Panc1 (cell line): ENCODE results near the gene VSIG10L2. TPM values are rescaled to one million over a fixed set of nuclear protein-coding genes. Genes with fewer than 3 reads are reported as not detected.

ENCODE experiments used
- ATAC-seq: fragments of 200-7000 bp; cut with Tn5 transposase; 2 replicates; pipeline ENCODE4 v1.9.1; 2020; ENCODE audit warnings: mild to moderate bottlenecking, moderate library complexity
- BruUV-seq: library from RNA; stranded (reverse); fragments of 400-500 nt; replicated peaks from 2 replicates; lab custom pipeline; 2021; lab: Mats Ljungman, UMichigan
- CTCF ChIA-PET: fragments of 300-600 bp; sonication (Branson Sonifier 250); formaldehyde crosslinking; loops from one replicate; lab custom pipeline; 2022; ENCODE audit warnings: antibody characterized with exemption; lab: Charles Lee
- POLR2A ChIA-PET: fragments of 300-600 bp; sonication (Branson Sonifier 250); formaldehyde crosslinking; loops from one replicate; lab custom pipeline; 2022; ENCODE audit warnings: antibody characterized with exemption; lab: Charles Lee
- DNase-seq: peaks from one replicate; pipeline ENCODE4 v3.0.0-alpha.2; 2010; ENCODE audit warnings: low read depth, low spot score
- H3K27ac ChIP-seq: 2 replicates; pipeline ENCODE4 v1.5.1; 2011; ENCODE audit warnings: mild to moderate bottlenecking, low read length, inconsistent platforms
- H3K27me3 ChIP-seq: fragments of 200-500 bp; sonication (Bioruptor generic); 2 replicates; pipeline ENCODE4 v1.6.0; 2014; ENCODE audit warnings: low read length, inconsistent platforms; ENCODE audit not compliant: control insufficient read depth, insufficient read depth
- H3K36me3 ChIP-seq: fragments of 200-500 bp; sonication (Bioruptor generic); 2 replicates; pipeline ENCODE4 v1.5.1; 2014; ENCODE audit warnings: inconsistent platforms, mild to moderate bottlenecking, low read length, moderate library complexity; ENCODE audit not compliant: control insufficient read depth, insufficient read depth
- H3K4me1 ChIP-seq: 2 replicates; pipeline ENCODE4 v1.5.1; 2011; ENCODE audit warnings: inconsistent platforms, mild to moderate bottlenecking, low read length, moderate library complexity; ENCODE audit not compliant: control insufficient read depth, insufficient read depth
- H3K4me3 ChIP-seq, 2 experiments: 2 replicates each; pipeline ENCODE4 v1.5.1; 2011 to 2012; ENCODE audit warnings: low read depth in 2 of 2, low read length in 2 of 2, mild to moderate bottlenecking in 2 of 2, inconsistent platforms in 1 of 2, moderate library complexity in 1 of 2
- H3K9me3 ChIP-seq: fragments of 200-500 bp; sonication (Bioruptor generic); 2 replicates; pipeline ENCODE4 v1.5.1; 2014; ENCODE audit warnings: low read depth, mild to moderate bottlenecking, inconsistent platforms, low read length, moderate library complexity; ENCODE audit not compliant: control insufficient read depth, insufficient read depth
- POLR2AphosphoS5 ChIP-seq: IDR thresholded peaks from 2 replicates; pipeline ENCODE4 v1.6.1; 2012; ENCODE audit warnings: mild to moderate bottlenecking, low read depth, low read length, moderate library complexity
- SIN3A ChIP-seq: IDR thresholded peaks from 2 replicates; pipeline ENCODE4 v1.6.1; 2012; ENCODE audit warnings: low read depth, mild to moderate bottlenecking, low read length, moderate library complexity, borderline replicate concordance; ENCODE audit not compliant: insufficient read depth
- TCF7L2 ChIP-seq: IDR thresholded peaks from 2 replicates; pipeline ENCODE4 v1.6.1; 2011; ENCODE audit warnings: mild to moderate bottlenecking, low read depth, low read length, inconsistent platforms
- in situ Hi-C: cut with HindIII; loops from 2 replicates; pipeline ENCODE4 v1.10.0; 2016; ENCODE audit warnings: low sequenced_read_pairs, low pct_unique_long_range_greater_than_20kb
- intact Hi-C: fragments of 100-400 bp; cut with micrococcal nuclease; formaldehyde crosslinking; loops from one replicate; pipeline ENCODE4 v1.10.0; 2022; ENCODE audit not compliant: unreplicated experiment
- total RNA-seq: library from RNA; stranded (reverse); gene quantifications from one replicate; pipeline ENCODE4 v1.2.1, GENCODE V29; 2021; ENCODE audit not compliant: unreplicated experiment
- TF ChIP-seq, protein P1 (sequence below): fragments of 450-650 bp; IDR thresholded peaks from 2 replicates; pipeline ENCODE4 v1.5.1; 2017; ENCODE audit warnings: mild to moderate bottlenecking
- TF ChIP-seq, protein P2 (sequence below), 2 experiments: IDR thresholded peaks; 2 replicates each; pipeline ENCODE4 v1.6.1; 2011 to 2012; ENCODE audit warnings: low read depth in 2 of 2, control low read depth in 1 of 2, low read length in 1 of 2, mild to moderate bottlenecking in 1 of 2, moderate library complexity in 1 of 2; ENCODE audit not compliant: insufficient read depth in 1 of 2

VSIG10L2 gene
- total RNA-seq, 1 experiment from 2014 or later: not detected

DNA sequence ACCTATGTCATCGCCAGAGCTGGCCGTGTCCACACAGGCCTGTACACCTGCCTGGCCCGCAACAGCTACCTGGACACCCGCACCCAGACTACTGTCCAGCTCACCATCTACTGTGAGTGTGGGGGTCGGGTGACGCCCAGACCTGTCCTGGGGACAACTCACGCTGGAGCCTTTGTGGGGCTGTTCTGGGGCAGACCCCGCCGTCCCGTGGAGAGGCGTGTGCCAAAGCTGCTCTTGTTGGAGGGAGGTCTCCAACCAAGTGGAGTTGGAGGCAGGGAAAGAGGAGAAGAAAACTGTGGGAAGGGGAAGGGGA, 4.3 kb downstream of the VSIG10L2 start:
- no peak for ATAC-seq
- H3K27ac ChIP-seq: no peak overlapping the region
- no peak for DNase-seq
- H3K36me3 ChIP-seq: no peaks in the 10 kb centered on the region
- no peaks in the 10 kb centered on the region for H3K27me3 ChIP-seq
- in situ Hi-C loops: no loop called here
- intact Hi-C loops: no loop called here
- no TSS peak for BruUV-seq
- TF ChIP-seq TCF7L2: no peak
- TF ChIP-seq, protein P1, sequence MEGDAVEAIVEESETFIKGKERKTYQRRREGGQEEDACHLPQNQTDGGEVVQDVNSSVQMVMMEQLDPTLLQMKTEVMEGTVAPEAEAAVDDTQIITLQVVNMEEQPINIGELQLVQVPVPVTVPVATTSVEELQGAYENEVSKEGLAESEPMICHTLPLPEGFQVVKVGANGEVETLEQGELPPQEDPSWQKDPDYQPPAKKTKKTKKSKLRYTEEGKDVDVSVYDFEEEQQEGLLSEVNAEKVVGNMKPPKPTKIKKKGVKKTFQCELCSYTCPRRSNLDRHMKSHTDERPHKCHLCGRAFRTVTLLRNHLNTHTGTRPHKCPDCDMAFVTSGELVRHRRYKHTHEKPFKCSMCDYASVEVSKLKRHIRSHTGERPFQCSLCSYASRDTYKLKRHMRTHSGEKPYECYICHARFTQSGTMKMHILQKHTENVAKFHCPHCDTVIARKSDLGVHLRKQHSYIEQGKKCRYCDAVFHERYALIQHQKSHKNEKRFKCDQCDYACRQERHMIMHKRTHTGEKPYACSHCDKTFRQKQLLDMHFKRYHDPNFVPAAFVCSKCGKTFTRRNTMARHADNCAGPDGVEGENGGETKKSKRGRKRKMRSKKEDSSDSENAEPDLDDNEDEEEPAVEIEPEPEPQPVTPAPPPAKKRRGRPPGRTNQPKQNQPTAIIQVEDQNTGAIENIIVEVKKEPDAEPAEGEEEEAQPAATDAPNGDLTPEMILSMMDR: no peak
- TF ChIP-seq SIN3A: no peak
- TF ChIP-seq, protein P2, sequence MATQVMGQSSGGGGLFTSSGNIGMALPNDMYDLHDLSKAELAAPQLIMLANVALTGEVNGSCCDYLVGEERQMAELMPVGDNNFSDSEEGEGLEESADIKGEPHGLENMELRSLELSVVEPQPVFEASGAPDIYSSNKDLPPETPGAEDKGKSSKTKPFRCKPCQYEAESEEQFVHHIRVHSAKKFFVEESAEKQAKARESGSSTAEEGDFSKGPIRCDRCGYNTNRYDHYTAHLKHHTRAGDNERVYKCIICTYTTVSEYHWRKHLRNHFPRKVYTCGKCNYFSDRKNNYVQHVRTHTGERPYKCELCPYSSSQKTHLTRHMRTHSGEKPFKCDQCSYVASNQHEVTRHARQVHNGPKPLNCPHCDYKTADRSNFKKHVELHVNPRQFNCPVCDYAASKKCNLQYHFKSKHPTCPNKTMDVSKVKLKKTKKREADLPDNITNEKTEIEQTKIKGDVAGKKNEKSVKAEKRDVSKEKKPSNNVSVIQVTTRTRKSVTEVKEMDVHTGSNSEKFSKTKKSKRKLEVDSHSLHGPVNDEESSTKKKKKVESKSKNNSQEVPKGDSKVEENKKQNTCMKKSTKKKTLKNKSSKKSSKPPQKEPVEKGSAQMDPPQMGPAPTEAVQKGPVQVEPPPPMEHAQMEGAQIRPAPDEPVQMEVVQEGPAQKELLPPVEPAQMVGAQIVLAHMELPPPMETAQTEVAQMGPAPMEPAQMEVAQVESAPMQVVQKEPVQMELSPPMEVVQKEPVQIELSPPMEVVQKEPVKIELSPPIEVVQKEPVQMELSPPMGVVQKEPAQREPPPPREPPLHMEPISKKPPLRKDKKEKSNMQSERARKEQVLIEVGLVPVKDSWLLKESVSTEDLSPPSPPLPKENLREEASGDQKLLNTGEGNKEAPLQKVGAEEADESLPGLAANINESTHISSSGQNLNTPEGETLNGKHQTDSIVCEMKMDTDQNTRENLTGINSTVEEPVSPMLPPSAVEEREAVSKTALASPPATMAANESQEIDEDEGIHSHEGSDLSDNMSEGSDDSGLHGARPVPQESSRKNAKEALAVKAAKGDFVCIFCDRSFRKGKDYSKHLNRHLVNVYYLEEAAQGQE (IDR thresholded peaks at IDR 0.05; ENCODE audit: insufficient read depth in 1 of 2, low read depth in 2 of 2, low read length in 1 of 2): no peak
- TF ChIP-seq POLR2AphosphoS5: no peak
- ChIA-PET POLR2A (no interaction called here), CTCF (interaction anchor here (0.7 kb wide), 1 partner anchor 45 kb away, joined by 12 read pairs; no protein-coding TSS in a partner anchor)
- H3K4me1 ChIP-seq: no peaks in the 10 kb centered on the region
- no peak overlapping the region for H3K4me3 ChIP-seq
- no peaks in the 10 kb centered on the region for H3K9me3 ChIP-seq

DNA sequence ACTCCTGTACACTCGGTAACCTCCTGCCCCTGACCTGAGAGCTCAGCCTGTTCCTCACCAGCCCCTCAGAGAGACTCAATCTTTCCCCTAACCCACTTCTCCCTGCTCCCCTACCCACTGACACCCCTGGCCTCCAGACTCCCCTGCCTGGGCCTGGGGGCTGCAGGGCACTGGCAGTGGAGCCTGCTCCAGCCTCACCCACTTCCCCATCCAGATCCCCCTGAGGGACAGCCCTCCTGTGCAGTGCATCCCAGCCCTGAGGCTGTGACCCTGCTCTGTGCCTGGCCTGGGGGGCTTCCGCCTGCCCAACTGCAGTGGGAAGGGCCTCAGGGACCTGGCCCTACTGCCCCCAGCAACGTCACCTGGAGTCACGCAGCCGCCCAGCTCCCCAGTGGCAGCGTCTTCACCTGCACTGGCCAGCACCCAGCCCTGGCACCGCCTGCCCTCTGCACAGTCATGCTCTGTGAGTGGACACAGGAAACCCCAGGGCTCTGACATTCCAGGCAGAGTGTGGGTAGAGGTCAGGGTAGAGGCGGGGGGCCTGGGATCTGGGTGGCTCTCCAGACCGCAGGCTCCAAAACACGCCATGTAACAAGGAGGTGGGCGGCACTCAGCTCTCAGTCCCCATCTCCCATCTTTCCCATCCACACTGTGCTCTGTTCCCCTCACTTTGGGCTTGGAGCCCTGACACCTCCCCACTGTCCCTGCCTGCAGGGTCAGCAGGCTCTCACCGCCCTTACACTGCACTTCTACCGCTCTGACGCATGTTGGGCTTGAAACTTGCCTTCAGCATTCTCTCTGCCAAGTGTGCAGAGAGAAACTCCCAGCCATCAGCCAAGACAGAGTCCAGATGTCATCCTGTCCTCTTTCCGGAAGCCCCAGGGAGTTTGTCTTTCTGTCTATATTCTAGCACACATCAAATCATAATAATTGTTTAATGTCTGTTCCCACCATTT, 5.1 kb downstream of the VSIG10L2 start:
- TF ChIP-seq POLR2AphosphoS5: no peak
- TF ChIP-seq, protein P2 (IDR thresholded peaks at IDR 0.05; ENCODE audit: insufficient read depth in 1 of 2, low read depth in 2 of 2, low read length in 1 of 2): no peak
- Histone ChIP-seq H3K4me3 (no peak overlapping the region), H3K27ac (no peak overlapping the region), H3K36me3 (no peaks in the 10 kb centered on the region), H3K9me3 (no peaks in the 10 kb centered on the region), H3K27me3 (no peaks in the 10 kb centered on the region), H3K4me1 (no peaks in the 10 kb centered on the region)
- peak; percentile 38 for ATAC-seq
- ChIA-PET CTCF (interaction anchor here (1.1 kb wide), 1 partner anchor 9 kb away, joined by 3 read pairs; no protein-coding TSS in a partner anchor), POLR2A (no interaction called here)
- BruUV-seq: no TSS peak
- no peak for DNase-seq
- intact Hi-C loops: no loop called here
- in situ Hi-C loops: no loop called here
